NCI-H2171 treated with DMSO at 0.1 percent for 48 hours (cell line): ENCODE results near the gene GIMAP8.

ENCODE experiments used
- DNase-seq: peaks from one replicate; lab custom pipeline; 2025; lab: John Stamatoyannopoulos, UW

GIMAP8 gene

GRCh38 chr7:150450491-150451001, at the start of gene GIMAP8:
GIMAP8 (plus strand) TSS chr7:150450630; CDS start chr7:150466699, 16,069 bp downstream.
- no peak for DNase-seq

GRCh38 chr7:150400788-150401423, 49.5 kb upstream of the GIMAP8 start:
- DNase-seq = no peak

- DNase-seq = no peak
These were observed 49.0 kb upstream of the GIMAP8 start for GRCh38 chr7:150401424-150401790.

- no peak for DNase-seq
These were observed 48.4 kb upstream of the GIMAP8 start for GRCh38 chr7:150401861-150402631.

- DNase-seq = no peak
These were observed 47.6 kb upstream of the GIMAP8 start for GRCh38 chr7:150402671-150403321.

- no peak for DNase-seq
These were observed 46.9 kb upstream of the GIMAP8 start for GRCh38 chr7:150403376-150404171.

GRCh38 chr7:150404172-150404804, 46.1 kb upstream of the GIMAP8 start:
- DNase-seq = no peak

- DNase-seq = peak; percentile 61
These were observed 45.4 kb upstream of the GIMAP8 start for GRCh38 chr7:150404805-150405583.

GRCh38 chr7:150405584-150406311, 44.7 kb upstream of the GIMAP8 start:
- DNase-seq = no peak

- no peak for DNase-seq
These were observed 44.2 kb upstream of the GIMAP8 start for GRCh38 chr7:150406312-150406566.

GRCh38 chr7:150406567-150407421, 43.6 kb upstream of the GIMAP8 start:
- peak; percentile 76 for DNase-seq

- no peak for DNase-seq
These were observed 42.6 kb upstream of the GIMAP8 start for GRCh38 chr7:150407588-150408392.

- no peak for DNase-seq
These were observed 41.8 kb upstream of the GIMAP8 start for GRCh38 chr7:150408393-150409299.

- DNase-seq = no peak
These were observed 41.0 kb upstream of the GIMAP8 start for GRCh38 chr7:150409300-150410030.

GRCh38 chr7:150410131-150410530, 40.3 kb upstream of the GIMAP8 start:
- DNase-seq = no peak

- DNase-seq = no peak
These were observed 39.6 kb upstream of the GIMAP8 start for GRCh38 chr7:150410680-150411346.
